SK-N-MC (cell line): ENCODE results near the gene GRK2.

Experiments used
- DNase-seq: peaks from one replicate; pipeline ENCODE4 v3.0.0-alpha.2; 2011; ENCODE audit warnings: low read depth, low spot score
- H3K27ac ChIP-seq: fragments of 200-600 bp; sonication (generic); 2 replicates; pipeline ENCODE4 v1.5.1; 2016; ENCODE audit warnings: mixed run types
- H3K36me3 ChIP-seq: fragments of 200-600 bp; sonication (generic); 2 replicates; pipeline ENCODE4 v1.6.1; 2017; ENCODE audit warnings: antibody characterized with exemption, low read length, mixed read lengths; ENCODE audit not compliant: insufficient read depth
- H3K4me3 ChIP-seq: fragments of 200-600 bp; sonication (generic); 2 replicates; pipeline ENCODE4 v1.5.1; 2016
- H3K9ac ChIP-seq: fragments of 200-600 bp; sonication (generic); 2 replicates; pipeline ENCODE4 v1.8.0; 2017; ENCODE audit warnings: mixed run types, mixed read lengths; ENCODE audit not compliant: insufficient read length
- H3K9me3 ChIP-seq: fragments of 200-600 bp; sonication (generic); 2 replicates; pipeline ENCODE4 v1.6.1; 2017; ENCODE audit warnings: low read depth, mild to moderate bottlenecking, antibody characterized with exemption, low read length, moderate library complexity, mixed read lengths
- EZH2 ChIP-seq: fragments of 200-600 bp; sonication (generic); IDR thresholded peaks from one replicate; pipeline ENCODE4 v1.6.1; 2017; ENCODE audit warnings: antibody characterized with exemption
- FOXP2 ChIP-seq: optimal IDR thresholded peaks from 2 replicates; pipeline ENCODE3; 2011; ENCODE audit warnings: mild to moderate bottlenecking, moderate library complexity; ENCODE audit not compliant: insufficient read depth; ENCODE audit errors: extremely low read length, control extremely low read depth
- POLR2AphosphoS5 ChIP-seq: IDR thresholded peaks from 2 replicates; pipeline ENCODE4 v1.6.1; 2012; ENCODE audit warnings: mild to moderate bottlenecking, low read depth, low read length, borderline replicate concordance

Gene GRK2

GRCh38 chr11:67295846-67296245 lies 29.6 kb downstream of the GRK2 start:
- H3K4me3 ChIP-seq, result no peak overlapping the region
- TF ChIP-seq FOXP2, result no peak
- TF ChIP-seq POLR2AphosphoS5, result no peak
- no peak for TF ChIP-seq EZH2
- H3K36me3 ChIP-seq, result peaks cover 86% of the 10 kb centered on the region
- peaks cover 10% of the 10 kb centered on the region; the same call in 1 of the 2 replicates for H3K9me3 ChIP-seq
- no peak for DNase-seq
- H3K27ac ChIP-seq, result no peak overlapping the region
- H3K9ac ChIP-seq, result no peak overlapping the region

GRCh38 chr11:67298786-67299185 lies 32.5 kb downstream of the GRK2 start:
- Histone ChIP-seq H3K36me3 (peaks cover 66% of the 10 kb centered on the region), H3K9ac (no peak overlapping the region), H3K27ac (no peak overlapping the region), H3K9me3 (peaks cover 10% of the 10 kb centered on the region; the same call in 1 of the 2 replicates), H3K4me3 (no peak overlapping the region)
- TF ChIP-seq EZH2, result no peak
- DNase-seq, result no peak

GRCh38 chr11:67299471-67300191 lies 33.4 kb downstream of the GRK2 start:
- Histone ChIP-seq H3K9me3 (0 out of 2 replicates have a peak, but pooled peaks cover 6% of the 10 kb centered on the region), H3K4me3 (no peak overlapping the region), H3K27ac (no peak overlapping the region), H3K9ac (no peak overlapping the region), H3K36me3 (peaks cover 58% of the 10 kb centered on the region)
- DNase-seq, result no peak
- TF ChIP-seq POLR2AphosphoS5, result no peak
- no peak for TF ChIP-seq FOXP2
- no peak for TF ChIP-seq EZH2

- no peak overlapping the region for H3K4me3 ChIP-seq
- no peak for DNase-seq
- TF ChIP-seq EZH2, result no peak
- TF ChIP-seq POLR2AphosphoS5, result no peak
- TF ChIP-seq FOXP2, result no peak
- 0 out of 2 replicates have a peak, but pooled peaks cover 3% of the 10 kb centered on the region for H3K9me3 ChIP-seq
- peaks cover 51% of the 10 kb centered on the region for H3K36me3 ChIP-seq
- no peak overlapping the region for H3K9ac ChIP-seq
- no peak overlapping the region for H3K27ac ChIP-seq
These were observed 34.0 kb downstream of the GRK2 start for GRCh38 chr11:67300256-67300755.

GRCh38 chr11:67300756-67301312 lies 34.6 kb downstream of the GRK2 start:
- no peak for DNase-seq
- Histone ChIP-seq H3K9me3 (0 out of 2 replicates have a peak, but pooled peaks cover under 1% of the 10 kb centered on the region), H3K4me3 (no peak overlapping the region), H3K36me3 (peaks cover 46% of the 10 kb centered on the region), H3K9ac (no peak overlapping the region), H3K27ac (no peak overlapping the region)
- no peak for TF ChIP-seq EZH2
- TF ChIP-seq FOXP2, result no peak
- TF ChIP-seq POLR2AphosphoS5, result no peak

GRCh38 chr11:67301313-67301921 lies 35.1 kb downstream of the GRK2 start:
- TF ChIP-seq FOXP2 (no peak), POLR2AphosphoS5 (no peak), EZH2 (no peak)
- H3K27ac ChIP-seq, result no peak overlapping the region
- H3K9me3 ChIP-seq, result no peaks in the 10 kb centered on the region
- no peak overlapping the region for H3K9ac ChIP-seq
- H3K4me3 ChIP-seq, result no peak overlapping the region
- DNase-seq, result no peak
- peaks cover 40% of the 10 kb centered on the region for H3K36me3 ChIP-seq

GRCh38 chr11:67301951-67302516 lies 35.8 kb downstream of the GRK2 start:
- peaks cover 34% of the 10 kb centered on the region; the same call in 1 of the 2 replicates for H3K36me3 ChIP-seq
- TF ChIP-seq FOXP2, result no peak
- no peak overlapping the region for H3K27ac ChIP-seq
- no peak for DNase-seq
- no peak overlapping the region for H3K4me3 ChIP-seq
- H3K9me3 ChIP-seq, result no peaks in the 10 kb centered on the region
- H3K9ac ChIP-seq, result no peak overlapping the region

GRCh38 chr11:67302571-67303131 lies 36.4 kb downstream of the GRK2 start:
- TF ChIP-seq EZH2, result no peak
- TF ChIP-seq FOXP2, result no peak
- no peak for TF ChIP-seq POLR2AphosphoS5
- Histone ChIP-seq H3K27ac (no peak overlapping the region), H3K9me3 (no peaks in the 10 kb centered on the region), H3K4me3 (no peak overlapping the region), H3K9ac (no peak overlapping the region), H3K36me3 (peaks cover 32% of the 10 kb centered on the region; the same call in 1 of the 2 replicates)
- no peak for DNase-seq

- TF ChIP-seq EZH2 (no peak), POLR2AphosphoS5 (no peak), FOXP2 (no peak)
- H3K36me3 ChIP-seq, result peaks cover 31% of the 10 kb centered on the region; the same call in 1 of the 2 replicates
- no peak for DNase-seq
These were observed 37.0 kb downstream of the GRK2 start, which contains the start of gene SSH3 for GRCh38 chr11:67303132-67303834. Gene SSH3, plus strand, starts transcription at chr11:67303530. Its CDS starts 96 bp downstream, at chr11:67303626.

More at GRCh38 chr11:67303132-67303834, 37.0 kb downstream of the GRK2 start, which contains the start of gene SSH3:
- Histone ChIP-seq H3K9me3 (no peaks in the 10 kb centered on the region), H3K27ac (no peak within 1 kb of the TSS), H3K9ac (no peak within 1 kb of the TSS), H3K4me3 (no peak within 1 kb of the TSS)
